NCI-H524 (cell line): ENCODE measurements around the gene MRPL4.

ENCODE experiments used
- DNase-seq, 2 experiments: peaks; one replicate each; lab custom pipeline; 2025; lab: John Stamatoyannopoulos, UW

MRPL4 gene

GRCh38 chr19:10288662-10289166, 36.7 kb downstream of the MRPL4 start:
- DNase-seq, result peak; percentile 15 to 79

- DNase-seq, result peak; percentile 79 to 87
Observed at GRCh38 chr19:10289167-10289835, 37.3 kb downstream of the MRPL4 start.

- DNase-seq, result peak in 1 of 2 experiments; percentile 76
Observed at GRCh38 chr19:10289836-10290356, 37.9 kb downstream of the MRPL4 start, which contains the start of gene ICAM5. Gene ICAM5, plus strand, starts transcription at chr19:10289952. Its CDS starts 92 bp downstream, at chr19:10290044.

- peak in 1 of 2 experiments; percentile 46 for DNase-seq
Observed at GRCh38 chr19:10290357-10290875, 38.4 kb downstream of the MRPL4 start.

- DNase-seq, result peak; percentile 26 to 61
Observed at GRCh38 chr19:10290876-10291553, 39.0 kb downstream of the MRPL4 start.

- no peak for DNase-seq
Observed at GRCh38 chr19:10291554-10292205, 39.7 kb downstream of the MRPL4 start.

GRCh38 chr19:10292206-10292788, 40.3 kb downstream of the MRPL4 start:
- DNase-seq, result no peak

- no peak for DNase-seq
Observed at GRCh38 chr19:10292789-10293636, 41.0 kb downstream of the MRPL4 start.

- no peak for DNase-seq
Observed at GRCh38 chr19:10293637-10294367, 41.8 kb downstream of the MRPL4 start.

- DNase-seq, result no peak
Observed at GRCh38 chr19:10294368-10294697, 42.3 kb downstream of the MRPL4 start.

- DNase-seq, result no peak
Observed at GRCh38 chr19:10295305-10295846, 43.4 kb downstream of the MRPL4 start.

- DNase-seq, result no peak
Observed at GRCh38 chr19:10295847-10296591, 44.0 kb downstream of the MRPL4 start.

- peak; percentile 52 to 73 for DNase-seq
Observed at GRCh38 chr19:10299545-10300458, 47.8 kb downstream of the MRPL4 start.

- DNase-seq, result peak in 1 of 2 experiments; percentile 63
Observed at GRCh38 chr19:10305139-10305806, 53.3 kb downstream of the MRPL4 start.

- DNase-seq, result no peak
Observed at GRCh38 chr19:10306327-10306726, 54.3 kb downstream of the MRPL4 start.

- DNase-seq, result no peak
Observed at GRCh38 chr19:10309423-10309822, 57.4 kb downstream of the MRPL4 start, which contains the start of gene ZGLP1. Gene ZGLP1, minus strand, starts transcription at chr19:10309815.
